T-helper 1 cell treated with Interleukin-12 subunit alpha and Interleukin-12 subunit beta and Interleukin-4 antibody, amounts not matched to agents 30 μg/mL and 1 μg/mL, for 36 hours (primary cell): Measurements from ENCODE around the gene TSPAN14.

Experiments used
- H3K27ac Mint-ChIP-seq: one replicate; pipeline ENCODE4 v1.8.0; 2021; ENCODE audit warnings: mild to moderate bottlenecking, mixed read lengths
- H3K27me3 Mint-ChIP-seq: one replicate; pipeline ENCODE4 v1.8.0; 2021; ENCODE audit warnings: low read depth, mixed read lengths
- H3K36me3 Mint-ChIP-seq: one replicate; pipeline ENCODE4 v1.8.0; 2021; ENCODE audit warnings: low read depth, mixed read lengths
- H3K4me1 Mint-ChIP-seq: one replicate; pipeline ENCODE4 v1.8.0; 2021; ENCODE audit warnings: low read depth, mixed read lengths
- H3K4me3 Mint-ChIP-seq: one replicate; pipeline ENCODE4 v1.8.0; 2021; ENCODE audit warnings: mild to moderate bottlenecking, moderate library complexity, mixed read lengths
- H3K9me3 Mint-ChIP-seq: one replicate; pipeline ENCODE4 v1.8.0; 2021; ENCODE audit warnings: mixed read lengths

The TSPAN14 gene

DNA sequence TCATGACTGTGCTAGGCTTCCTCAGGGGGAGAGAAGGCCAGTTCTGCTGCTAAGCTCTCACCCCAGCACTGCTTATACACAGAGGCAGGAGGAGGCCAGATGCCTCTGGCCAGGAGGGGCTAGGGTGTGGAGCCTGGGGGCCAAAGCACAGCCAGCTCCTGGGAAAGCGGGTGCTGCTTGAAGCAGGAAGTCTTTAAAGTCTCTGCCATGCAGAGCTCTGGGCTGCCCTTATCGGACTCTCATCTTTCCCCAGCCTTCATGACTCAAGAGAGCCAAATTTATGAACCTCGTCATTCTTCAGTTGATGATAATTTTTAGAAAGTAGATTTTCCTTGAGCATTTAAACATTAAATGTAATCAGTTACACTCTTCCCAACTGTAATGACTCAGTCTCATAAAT lies 11.2 kb upstream of the TSPAN14 start:
- H3K27ac Mint-ChIP-seq = no peak overlapping the region
- no peaks in the 10 kb centered on the region for H3K9me3 Mint-ChIP-seq
- H3K27me3 Mint-ChIP-seq = peaks cover 16% of the 10 kb centered on the region
- peaks cover 30% of the 10 kb centered on the region for H3K4me1 Mint-ChIP-seq
- H3K36me3 Mint-ChIP-seq = no peaks in the 10 kb centered on the region
- no peak overlapping the region for H3K4me3 Mint-ChIP-seq

DNA sequence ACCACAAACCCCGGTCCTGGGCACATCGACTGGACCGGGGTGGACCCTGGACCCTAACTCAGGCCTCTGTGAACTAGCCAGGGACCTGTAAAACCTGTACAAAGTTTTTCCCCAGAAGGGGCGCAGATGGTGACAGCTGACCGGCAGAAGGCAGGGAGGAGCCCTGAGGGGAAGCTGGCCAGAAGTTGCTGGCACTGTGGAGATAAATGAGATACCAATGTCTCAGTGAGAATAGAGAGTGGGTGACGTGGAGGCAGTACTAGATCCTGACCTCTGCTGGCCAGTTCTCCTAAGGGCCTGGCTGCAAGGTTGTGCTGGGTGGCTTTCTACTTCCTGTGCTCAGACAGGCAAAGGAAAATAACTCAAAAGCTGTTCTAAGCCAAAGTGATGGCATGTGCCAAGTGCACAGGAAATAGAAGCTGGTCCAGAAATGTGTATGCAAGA lies 10.6 kb upstream of the TSPAN14 start:
- no peaks in the 10 kb centered on the region for H3K36me3 Mint-ChIP-seq
- peaks cover 9% of the 10 kb centered on the region for H3K27me3 Mint-ChIP-seq
- peaks cover 30% of the 10 kb centered on the region for H3K4me1 Mint-ChIP-seq
- no peak overlapping the region for H3K4me3 Mint-ChIP-seq
- H3K9me3 Mint-ChIP-seq = no peaks in the 10 kb centered on the region
- H3K27ac Mint-ChIP-seq = peak overlapping the region; percentile 45

DNA sequence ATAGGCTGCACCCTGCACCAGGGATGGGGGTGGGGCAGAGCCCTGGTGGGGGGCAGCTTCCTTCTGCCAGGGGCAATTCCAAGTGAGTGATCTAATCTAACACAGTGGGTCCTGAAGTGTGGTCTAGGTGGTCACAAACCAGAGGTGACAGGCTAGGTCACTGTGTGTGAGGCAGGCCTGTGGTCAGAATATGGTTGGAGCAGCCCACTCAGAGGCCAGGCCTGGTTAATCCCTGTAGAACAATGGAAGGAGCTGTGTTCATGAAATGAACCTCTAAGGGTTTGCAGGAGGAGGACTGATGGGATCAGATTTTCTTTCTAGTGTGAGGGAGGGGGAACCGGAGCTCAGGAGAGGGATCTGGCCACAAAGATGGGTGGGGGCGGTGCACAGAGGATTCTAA lies 10.0 kb upstream of the TSPAN14 start:
- no peaks in the 10 kb centered on the region for H3K9me3 Mint-ChIP-seq
- H3K4me3 Mint-ChIP-seq = no peak overlapping the region
- peaks cover 4% of the 10 kb centered on the region for H3K27me3 Mint-ChIP-seq
- peaks cover 30% of the 10 kb centered on the region for H3K4me1 Mint-ChIP-seq
- H3K27ac Mint-ChIP-seq = peak overlapping the region; percentile 45
- no peaks in the 10 kb centered on the region for H3K36me3 Mint-ChIP-seq

DNA sequence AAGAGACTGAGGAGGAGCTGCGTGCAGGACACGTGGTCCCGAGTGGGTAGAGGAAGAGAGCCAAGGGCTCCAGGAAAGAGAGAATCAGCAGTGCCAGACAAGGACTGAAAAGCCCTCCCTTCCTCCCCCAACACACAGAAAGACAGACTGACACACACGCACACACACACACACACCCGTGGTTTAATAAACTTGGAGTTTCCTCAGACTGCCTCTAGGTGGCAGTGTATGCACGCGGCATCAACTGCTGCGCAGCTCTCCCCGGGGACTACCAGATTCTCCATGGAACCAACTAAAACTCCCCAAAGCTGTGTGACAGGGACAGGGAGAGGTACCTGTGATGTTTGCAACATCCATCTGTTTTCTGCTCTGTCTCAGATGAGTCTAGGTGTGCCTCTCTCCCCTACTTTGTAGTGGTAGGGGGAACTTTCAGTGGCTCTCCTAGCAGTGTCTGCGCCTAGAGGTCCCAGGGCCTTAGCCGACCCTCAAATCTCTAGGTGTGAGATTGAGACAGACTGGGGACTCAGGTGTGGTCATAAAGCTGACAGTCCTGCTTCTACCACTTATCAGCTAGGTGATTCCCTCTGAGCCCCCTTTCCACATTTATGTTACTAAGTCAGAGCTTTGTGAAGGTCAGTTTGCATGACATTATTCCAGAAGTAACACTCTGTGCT lies 9.3 kb upstream of the TSPAN14 start:
- Mint-ChIP-seq H3K4me1 (peaks cover 33% of the 10 kb centered on the region), H3K4me3 (no peak overlapping the region), H3K27ac (peak overlapping the region; percentile 65), H3K36me3 (no peaks in the 10 kb centered on the region), H3K9me3 (no peaks in the 10 kb centered on the region), H3K27me3 (no peaks in the 10 kb centered on the region)

DNA sequence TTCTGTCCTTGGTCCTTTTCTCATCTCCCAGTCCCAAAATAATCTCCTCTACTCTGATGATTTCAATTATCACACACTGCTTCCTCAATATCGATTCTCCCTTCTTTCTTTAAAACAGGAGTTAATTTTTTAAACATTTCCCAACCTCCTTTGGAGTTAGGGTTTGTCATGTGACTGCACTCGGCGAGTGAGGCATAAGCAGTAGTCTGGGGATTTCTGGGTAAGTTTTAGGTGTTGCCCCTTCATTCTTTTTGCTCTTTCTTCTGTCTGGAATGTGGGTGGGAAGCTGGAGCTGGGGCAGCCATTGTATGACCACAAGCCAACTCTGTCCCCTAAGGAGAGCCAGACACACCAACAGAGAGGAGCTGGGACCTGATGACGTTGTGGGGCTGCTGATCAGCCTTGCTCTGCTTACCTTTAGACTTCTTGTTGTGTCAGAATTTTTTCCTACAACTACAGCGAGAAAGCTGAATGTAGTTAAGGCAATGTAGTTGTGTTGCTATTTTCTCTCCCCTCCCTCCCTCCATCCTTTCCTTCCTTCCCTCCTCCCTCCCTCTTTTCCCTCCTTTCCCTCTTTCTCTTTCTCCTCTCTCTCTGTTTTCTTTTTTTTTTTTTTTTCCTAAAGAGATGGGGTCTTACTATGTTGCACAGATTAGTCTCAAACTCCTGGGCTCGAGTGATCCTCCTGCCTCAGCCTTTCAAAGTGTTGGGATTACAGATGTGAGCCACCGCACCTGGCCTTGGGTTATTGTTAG lies 6.5 kb upstream of the TSPAN14 start:
- Mint-ChIP-seq H3K9me3 (no peaks in the 10 kb centered on the region), H3K4me1 (peaks cover 33% of the 10 kb centered on the region), H3K27ac (no peak overlapping the region), H3K27me3 (no peaks in the 10 kb centered on the region), H3K36me3 (no peaks in the 10 kb centered on the region), H3K4me3 (no peak overlapping the region)

DNA sequence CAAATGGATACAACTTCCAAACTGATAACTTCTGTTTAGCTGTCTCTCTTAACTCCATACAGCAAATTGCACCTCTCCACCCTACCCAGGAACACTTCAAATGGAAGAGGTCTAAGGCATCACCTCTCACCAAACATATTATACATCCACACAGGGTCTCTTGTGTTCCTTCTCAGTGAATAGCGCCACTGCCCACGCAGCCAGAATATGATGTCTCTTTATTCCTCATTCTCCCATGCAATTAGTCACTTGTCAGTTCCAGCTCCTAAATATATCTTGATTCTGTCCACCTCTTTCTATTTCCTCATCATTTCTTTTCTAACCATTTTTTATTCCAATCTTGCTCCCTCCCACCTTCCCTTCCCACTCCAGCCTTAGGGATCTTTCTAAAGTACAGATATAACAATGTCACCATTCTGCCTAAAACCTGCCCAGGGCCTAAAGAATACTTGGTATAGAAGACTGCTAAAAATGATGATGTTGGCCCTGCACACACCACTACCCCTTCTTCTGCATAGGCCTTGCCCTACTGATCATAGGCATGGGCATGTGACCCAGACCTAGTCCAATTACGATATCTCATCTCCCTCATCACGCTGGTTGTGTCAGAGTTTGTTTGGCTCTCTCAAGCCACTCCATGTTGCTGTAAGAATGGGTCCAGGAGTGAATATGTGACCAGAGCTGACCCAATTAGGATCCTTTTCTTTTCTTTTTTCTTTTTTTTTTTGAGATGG lies 5.7 kb upstream of the TSPAN14 start:
- peaks cover 31% of the 10 kb centered on the region for H3K4me1 Mint-ChIP-seq
- H3K4me3 Mint-ChIP-seq = no peak overlapping the region

DNA sequence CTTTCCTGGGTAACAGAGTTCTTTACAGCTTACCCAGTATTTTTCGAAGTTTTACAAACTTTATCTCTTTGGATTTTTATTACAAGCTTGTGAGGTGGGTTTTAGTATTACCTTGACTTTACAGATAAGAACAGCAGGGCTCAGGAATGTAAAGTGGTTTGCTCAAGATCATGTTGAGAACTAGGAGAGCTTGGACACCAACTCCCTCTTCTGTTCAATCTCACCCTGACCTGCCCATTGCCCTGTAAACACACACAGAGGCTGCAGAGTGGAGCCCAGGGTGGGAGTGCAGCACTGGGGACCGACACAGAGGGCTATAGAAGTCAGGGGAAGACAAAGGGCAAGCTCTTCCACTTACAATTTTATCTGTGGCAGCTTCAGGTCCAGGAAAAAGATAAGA lies 4.6 kb upstream of the TSPAN14 start:
- Mint-ChIP-seq H3K9me3 (no peaks in the 10 kb centered on the region), H3K27me3 (no peaks in the 10 kb centered on the region), H3K4me1 (peaks cover 23% of the 10 kb centered on the region), H3K4me3 (no peak overlapping the region), H3K27ac (no peak overlapping the region), H3K36me3 (no peaks in the 10 kb centered on the region)

More for the DNA sequence above, 5.7 kb upstream of the TSPAN14 start:
- H3K36me3 Mint-ChIP-seq = no peaks in the 10 kb centered on the region
- no peaks in the 10 kb centered on the region for H3K9me3 Mint-ChIP-seq
- no peaks in the 10 kb centered on the region for H3K27me3 Mint-ChIP-seq
- H3K27ac Mint-ChIP-seq = no peak overlapping the region

DNA sequence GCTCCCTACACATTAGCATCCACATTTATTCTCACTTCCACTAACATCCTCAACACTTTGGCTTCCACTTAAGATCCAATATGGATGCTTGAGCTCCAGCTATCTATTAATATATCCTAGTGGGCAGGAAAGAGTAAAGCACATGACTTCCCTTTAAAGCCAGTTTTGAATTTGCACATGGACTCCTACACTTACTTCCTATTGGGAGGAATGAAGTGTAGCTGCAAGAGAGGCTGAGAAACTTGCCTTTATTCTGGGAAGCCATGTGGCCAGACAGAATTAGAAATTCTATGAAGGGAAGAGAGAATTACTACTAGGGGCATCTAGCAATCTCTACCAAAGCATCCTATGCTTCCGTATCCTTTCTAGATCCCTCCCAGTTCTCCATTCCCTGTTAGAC lies 3.0 kb upstream of the TSPAN14 start:
- Mint-ChIP-seq H3K4me3 (no peak overlapping the region), H3K36me3 (peaks cover 8% of the 10 kb centered on the region), H3K27me3 (no peaks in the 10 kb centered on the region), H3K9me3 (no peaks in the 10 kb centered on the region), H3K4me1 (peaks cover 21% of the 10 kb centered on the region), H3K27ac (no peak overlapping the region)

DNA sequence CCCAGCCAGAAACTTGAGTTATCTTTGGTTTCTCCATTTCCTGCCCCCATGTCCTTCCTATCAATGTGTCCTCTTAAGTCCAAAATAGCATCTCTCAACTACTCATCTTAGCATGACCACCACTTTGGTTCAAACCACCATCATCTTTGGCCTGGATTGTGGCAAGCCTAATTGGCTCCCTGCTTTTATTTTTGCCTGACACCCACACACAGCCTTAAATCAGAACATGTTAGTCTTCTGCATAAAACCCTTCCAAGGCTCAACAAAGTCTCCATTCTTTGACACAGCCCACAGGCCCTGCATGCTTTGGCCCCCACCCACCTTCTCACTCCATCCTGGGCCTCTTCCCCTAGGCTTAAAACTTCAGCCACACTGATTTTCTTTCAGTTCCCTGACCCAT lies 2.0 kb upstream of the TSPAN14 start:
- Mint-ChIP-seq H3K36me3 (peaks cover 10% of the 10 kb centered on the region), H3K27me3 (no peaks in the 10 kb centered on the region), H3K9me3 (no peaks in the 10 kb centered on the region), H3K4me3 (no peak overlapping the region), H3K4me1 (peaks cover 20% of the 10 kb centered on the region), H3K27ac (no peak overlapping the region)

DNA sequence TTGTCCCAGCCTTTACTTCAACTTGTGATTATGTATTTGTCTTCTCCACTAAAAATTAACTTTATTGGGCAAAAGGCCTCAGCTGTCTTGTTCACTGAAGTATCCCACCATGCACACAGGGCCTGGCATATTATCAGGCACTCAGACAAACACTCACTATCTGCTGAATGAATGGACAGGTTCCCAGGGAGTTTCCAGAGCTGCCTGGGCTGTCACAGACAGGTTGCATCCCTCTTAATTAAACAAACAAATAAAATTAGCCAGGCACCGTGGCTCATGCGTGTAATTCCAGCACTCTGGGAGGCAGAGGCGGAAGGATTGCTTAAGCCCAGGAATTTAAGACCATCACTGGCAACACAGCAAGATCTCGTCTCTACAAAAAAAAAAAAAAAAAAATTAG lies 1.5 kb upstream of the TSPAN14 start:
- H3K4me1 Mint-ChIP-seq = peaks cover 24% of the 10 kb centered on the region

DNA sequence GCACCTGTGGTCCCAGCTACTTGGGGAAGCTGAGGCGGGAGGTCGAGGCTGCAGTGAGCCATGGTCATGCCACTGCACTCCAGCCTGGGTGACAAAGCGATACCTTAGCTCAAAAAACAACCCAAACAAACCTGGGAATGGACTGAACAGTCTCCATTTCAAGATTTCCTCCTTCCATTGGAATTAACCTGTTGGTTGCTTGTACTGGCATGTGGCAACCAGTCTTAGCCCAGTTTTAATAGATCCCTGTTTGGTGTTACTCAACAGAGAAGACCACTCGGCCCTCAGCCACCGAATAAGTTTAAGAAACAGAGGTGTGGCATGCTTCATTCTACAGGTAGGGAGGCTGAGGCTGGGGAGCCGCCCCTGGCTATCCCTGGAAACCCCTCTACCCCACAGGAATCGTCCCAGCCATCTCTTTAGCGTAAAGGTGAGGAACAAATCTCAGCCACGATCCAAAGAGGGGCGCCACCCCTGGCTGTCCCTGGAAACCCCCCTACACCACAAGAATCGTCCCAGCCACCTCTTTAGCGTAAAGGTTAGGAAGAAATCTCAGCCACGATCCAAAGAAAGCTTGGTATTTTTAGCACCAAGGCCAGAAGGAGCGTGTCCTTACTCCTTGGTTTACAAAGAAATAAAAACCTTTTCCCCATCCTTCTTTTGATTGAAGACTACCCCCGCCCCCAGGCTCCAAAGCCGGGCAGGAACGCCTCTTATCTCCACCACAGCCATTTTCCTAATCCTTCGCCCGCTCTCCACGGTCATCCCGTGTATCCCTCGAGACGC lies 861 bp upstream of the TSPAN14 start:
- Mint-ChIP-seq H3K4me1 (peaks cover 30% of the 10 kb centered on the region), H3K27me3 (no peaks in the 10 kb centered on the region), H3K9me3 (no peaks in the 10 kb centered on the region), H3K36me3 (peaks cover 19% of the 10 kb centered on the region), H3K27ac (peak overlapping the region; percentile 23), H3K4me3 (peak overlapping the region; percentile 77)

More for the DNA sequence above, 1.5 kb upstream of the TSPAN14 start:
- Mint-ChIP-seq H3K36me3 (peaks cover 13% of the 10 kb centered on the region), H3K27me3 (no peaks in the 10 kb centered on the region), H3K4me3 (no peak overlapping the region), H3K27ac (no peak overlapping the region), H3K9me3 (no peaks in the 10 kb centered on the region)

DNA sequence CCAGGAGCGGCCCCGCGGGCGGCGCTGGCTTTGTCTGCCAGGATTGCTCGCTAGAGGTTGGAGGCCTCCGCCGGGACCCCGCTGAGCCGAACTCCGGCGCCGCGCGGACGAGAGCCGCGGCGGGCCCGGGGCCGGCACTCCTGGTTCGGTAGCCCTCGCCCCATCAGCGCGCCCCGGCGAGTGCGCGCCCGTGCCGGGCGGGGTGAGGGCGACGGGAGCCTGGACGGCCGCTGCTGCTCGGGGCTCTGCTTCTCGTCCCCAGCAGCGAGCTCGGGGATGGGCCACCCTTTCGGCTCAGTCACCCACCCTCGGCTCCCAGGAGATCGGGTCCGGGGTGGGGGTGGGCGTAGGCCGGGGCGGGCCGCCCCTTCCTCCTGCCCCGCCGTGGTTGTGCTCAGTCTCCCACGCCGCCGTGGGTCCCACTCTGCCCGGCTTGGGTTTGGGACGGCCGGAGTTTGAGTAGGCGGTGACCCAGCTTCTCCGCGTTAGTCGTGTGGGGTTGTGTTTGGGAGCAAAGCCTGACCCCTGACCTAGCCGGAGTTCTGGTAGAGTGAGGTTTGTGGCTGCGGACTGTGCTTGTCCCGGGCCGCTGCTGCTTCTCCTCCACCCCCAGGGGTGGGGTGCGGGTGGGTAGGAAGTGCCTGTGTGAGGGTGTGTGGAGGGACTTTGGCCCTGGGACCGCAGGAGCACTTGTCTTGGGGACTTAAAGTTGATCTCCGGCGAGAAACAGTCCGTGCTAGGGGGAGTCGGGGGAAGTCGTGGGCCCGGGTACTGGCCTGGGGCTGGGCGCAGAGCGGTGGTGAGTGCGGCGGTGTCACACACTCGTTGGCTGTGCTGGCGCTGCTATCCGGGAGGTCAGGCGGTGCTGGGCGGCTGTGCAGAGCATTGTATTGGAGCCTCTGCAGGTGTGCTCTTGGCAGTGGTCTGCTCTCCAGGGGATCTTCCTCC lies 677 bp downstream of the TSPAN14 start:
- H3K9me3 Mint-ChIP-seq = no peaks in the 10 kb centered on the region
- H3K4me1 Mint-ChIP-seq = peaks cover 39% of the 10 kb centered on the region
- no peaks in the 10 kb centered on the region for H3K27me3 Mint-ChIP-seq
- peaks cover 28% of the 10 kb centered on the region for H3K36me3 Mint-ChIP-seq
- H3K27ac Mint-ChIP-seq = peak overlapping the region; percentile 87
- peak overlapping the region; percentile 98 for H3K4me3 Mint-ChIP-seq
